Body of pancreas (tissue), 4 donors: ENCODE results near the gene PDCD2. TPM values are rescaled to one million over a fixed set of nuclear protein-coding genes. Genes with fewer than 3 reads are reported as not detected.

Experiments used
- ATAC-seq: fragments of 150-250 bp; one replicate; pipeline ENCODE4 v1.9.1; 2016
- DNase-seq, 4 donors: peaks; one replicate each; pipeline ENCODE4 v3.0.0-alpha.2; 2019
- H3K27ac ChIP-seq, 4 donors: fragments of 200-600 bp; sonication (generic); 1 replicate in 3 of 4; 2 replicates in 1 of 4; pipeline versions ENCODE4 v1.5.1 to v1.6.1; 2016 to 2019; ENCODE audit warnings: mild to moderate bottlenecking in 1 of 4, mixed read lengths in 1 of 4, moderate library complexity in 1 of 4
- H3K27me3 ChIP-seq, 2 donors: fragments of 200-600 bp; sonication (generic); one replicate each; pipeline ENCODE4 v1.6.0; 2016; ENCODE audit warnings: mild to moderate bottlenecking in 1 of 2
- H3K36me3 ChIP-seq, 2 donors: fragments of 200-600 bp; sonication (generic); replicated peaks in 1 of 2; 2 replicates each; pipeline ENCODE4 v1.5.1; 2016; ENCODE audit warnings: low read depth in 2 of 2; ENCODE audit not compliant: insufficient read depth in 1 of 2
- H3K4me1 ChIP-seq: fragments of 200-600 bp; sonication (generic); one replicate; pipeline ENCODE4 v1.6.0; 2016
- H3K4me3 ChIP-seq, 2 donors: fragments of 200-600 bp; sonication (generic); 1 replicate in 1 of 2; 2 replicates in 1 of 2; pipeline ENCODE4 v1.5.1; 2016 to 2019
- H3K9me3 ChIP-seq, 3 donors: fragments of 200-600 bp; sonication (generic); 1 replicate in 2 of 3; 2 replicates in 1 of 3; pipeline ENCODE4 v1.5.1; 2016
- POLR2A ChIP-seq, 3 donors: fragments of 450-650 bp; IDR thresholded peaks; one replicate each; pipeline ENCODE4 v1.6.1; 2016; ENCODE audit warnings: antibody characterized with exemption in 3 of 3, mild to moderate bottlenecking in 2 of 3
- WGBS, 2 donors: methylation state at CpG; one replicate each; pipeline ENCODE4 v1.1.5; 2017; 5-methylcytosine and 5-hydroxymethylcytosine counted together
- intact Hi-C: fragments of 100-400 bp; cut with DNase I; formaldehyde crosslinking; loops from one replicate; pipeline ENCODE4 v1.15.1; 2023
- total RNA-seq, 2 donors: library from RNA; depleted of rRNA; stranded (reverse); fragments of >200 nt; gene quantifications; one replicate each; pipeline ENCODE4 v1.1.0, GENCODE V29; 2016
- TF ChIP-seq, protein P1 (sequence below), 7 experiments: fragments of 450-650 bp in 4 of 7; fragments of 200-600 bp in 3 of 7; sonication (generic) in 3 of 7; IDR thresholded peaks; one replicate each; pipeline ENCODE4 v1.5.1; 2016 to 2019; ENCODE audit warnings: antibody characterized with exemption in 7 of 7

The PDCD2 gene
- total RNA-seq, 2 donors from 2014 or later = 41.5 to 65.6 TPM

DNA sequence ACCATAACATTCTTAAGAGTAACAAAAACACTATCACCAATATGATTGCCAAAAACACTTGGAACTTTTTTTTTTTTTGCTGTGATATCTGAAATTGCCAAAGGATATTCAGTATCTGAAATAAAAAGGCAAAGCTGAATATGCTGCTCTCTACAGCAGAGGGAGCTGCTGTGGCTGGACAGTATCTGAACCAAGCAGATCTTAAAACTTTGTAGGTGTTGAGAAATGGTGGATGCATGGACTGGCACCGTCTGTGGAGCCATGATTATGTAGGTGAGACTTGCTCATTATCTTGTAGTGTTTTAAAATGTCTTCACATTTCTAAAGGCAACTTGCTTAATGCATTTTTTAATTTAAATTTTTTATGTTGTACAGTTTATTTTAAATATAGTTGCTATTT, 9.2 kb downstream of the PDCD2 start:
- no peak overlapping the region for H3K27ac ChIP-seq
- 83 to 91% methylated on average over 1 of the region's 1 CpG for WGBS, 2 donors
- intact Hi-C loops = no loop called here
- no peak for ATAC-seq
- no peak for DNase-seq
- no peaks in the 10 kb centered on the region for H3K4me1 ChIP-seq
- H3K36me3 ChIP-seq = peaks cover 0 to 13% of the 10 kb centered on the region in 2 donors
- TF ChIP-seq POLR2A (IDR thresholded peaks at IDR 0.05) = no peak
- TF ChIP-seq, protein P1, sequence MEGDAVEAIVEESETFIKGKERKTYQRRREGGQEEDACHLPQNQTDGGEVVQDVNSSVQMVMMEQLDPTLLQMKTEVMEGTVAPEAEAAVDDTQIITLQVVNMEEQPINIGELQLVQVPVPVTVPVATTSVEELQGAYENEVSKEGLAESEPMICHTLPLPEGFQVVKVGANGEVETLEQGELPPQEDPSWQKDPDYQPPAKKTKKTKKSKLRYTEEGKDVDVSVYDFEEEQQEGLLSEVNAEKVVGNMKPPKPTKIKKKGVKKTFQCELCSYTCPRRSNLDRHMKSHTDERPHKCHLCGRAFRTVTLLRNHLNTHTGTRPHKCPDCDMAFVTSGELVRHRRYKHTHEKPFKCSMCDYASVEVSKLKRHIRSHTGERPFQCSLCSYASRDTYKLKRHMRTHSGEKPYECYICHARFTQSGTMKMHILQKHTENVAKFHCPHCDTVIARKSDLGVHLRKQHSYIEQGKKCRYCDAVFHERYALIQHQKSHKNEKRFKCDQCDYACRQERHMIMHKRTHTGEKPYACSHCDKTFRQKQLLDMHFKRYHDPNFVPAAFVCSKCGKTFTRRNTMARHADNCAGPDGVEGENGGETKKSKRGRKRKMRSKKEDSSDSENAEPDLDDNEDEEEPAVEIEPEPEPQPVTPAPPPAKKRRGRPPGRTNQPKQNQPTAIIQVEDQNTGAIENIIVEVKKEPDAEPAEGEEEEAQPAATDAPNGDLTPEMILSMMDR (IDR thresholded peaks at IDR 0.05) = peak in 1 of 7 experiments; percentile 20
- no peak overlapping the region for H3K4me3 ChIP-seq
- no peaks in the 10 kb centered on the region for H3K9me3 ChIP-seq
- no peaks in the 10 kb centered on the region for H3K27me3 ChIP-seq

DNA sequence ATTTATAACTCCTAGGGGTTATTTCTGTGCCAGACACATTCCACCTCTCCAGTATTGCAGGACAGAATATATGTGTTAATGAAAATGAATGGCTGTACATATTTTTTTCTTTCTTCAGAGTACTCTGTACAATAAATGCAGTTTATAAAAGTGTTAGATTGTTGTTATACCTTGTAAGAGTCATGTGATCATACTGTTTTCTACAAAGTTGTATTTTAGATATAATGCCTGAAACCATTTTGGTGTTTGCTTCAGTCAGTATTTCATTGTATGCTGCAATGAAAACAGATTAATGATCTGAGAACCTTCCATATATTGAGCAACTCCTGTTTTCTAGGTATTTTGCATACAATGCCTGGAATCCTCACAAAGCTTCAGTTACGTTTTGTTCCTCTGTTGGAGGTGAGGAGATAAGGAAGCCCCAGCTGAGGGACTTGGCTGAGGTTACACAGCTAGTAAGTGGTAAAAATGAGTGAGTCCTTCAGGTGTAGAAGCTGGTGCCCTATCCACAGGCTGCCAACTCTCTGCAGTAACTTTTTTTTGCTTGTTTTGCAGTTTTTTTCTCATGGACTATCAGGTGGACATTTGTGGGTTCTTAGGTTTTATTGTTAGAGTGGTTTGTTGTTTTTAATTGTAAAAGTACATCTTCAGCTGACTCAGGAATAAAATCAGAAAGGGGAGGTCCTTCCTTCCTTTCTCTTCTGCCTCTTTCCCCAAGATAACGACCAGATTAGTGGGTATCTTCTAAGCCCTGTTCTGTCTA, 11.6 kb downstream of the PDCD2 start:
- DNase-seq = no peak
- H3K9me3 ChIP-seq = no peaks in the 10 kb centered on the region
- no peak overlapping the region for H3K27ac ChIP-seq
- WGBS, 2 donors = 63 to 69% methylated on average over 2 of the region's 2 CpGs
- H3K36me3 ChIP-seq = peaks cover 3 to 24% of the 10 kb centered on the region in 2 donors
- H3K4me1 ChIP-seq = no peaks in the 10 kb centered on the region
- intact Hi-C loops = no loop called here
- no peak overlapping the region for H3K4me3 ChIP-seq
- no peaks in the 10 kb centered on the region for H3K27me3 ChIP-seq
- TF ChIP-seq, protein P1 (IDR thresholded peaks at IDR 0.05) = no peak
- TF ChIP-seq POLR2A (IDR thresholded peaks at IDR 0.05) = no peak
- no peak for ATAC-seq

DNA sequence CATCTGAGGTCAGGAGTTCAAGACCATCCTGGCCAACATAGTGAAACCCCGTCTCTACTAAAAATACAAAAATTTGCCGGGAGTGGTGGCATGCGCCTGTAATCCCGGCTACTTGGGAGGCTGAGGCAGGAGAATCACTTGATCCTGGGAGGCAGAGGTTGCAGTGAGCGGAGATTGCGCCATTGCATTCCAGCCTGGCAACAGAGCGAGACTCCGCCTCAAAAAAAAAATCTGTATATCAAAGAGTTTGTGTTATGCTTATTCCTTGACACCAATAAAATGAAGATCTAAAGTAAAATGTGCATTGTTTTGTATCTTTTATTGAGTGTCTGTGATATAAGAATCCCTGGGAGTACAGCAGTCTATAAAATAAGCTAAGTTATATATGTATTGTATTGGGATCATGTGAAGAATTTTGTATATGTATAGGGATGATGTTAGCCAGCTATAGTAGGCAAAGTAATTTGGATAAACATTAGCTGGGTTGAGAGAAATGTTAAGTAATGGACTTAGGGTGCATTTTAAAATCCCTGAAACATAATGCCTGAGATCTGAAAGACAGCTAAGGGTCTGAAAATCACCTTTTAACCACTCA, 19.4 kb downstream of the PDCD2 start:
- Histone ChIP-seq H3K9me3 (no peaks in the 10 kb centered on the region), H3K4me1 (no peaks in the 10 kb centered on the region), H3K4me3 (no peak overlapping the region), H3K36me3 (peaks cover 4 to 34% of the 10 kb centered on the region in 2 donors), H3K27ac (no peak overlapping the region), H3K27me3 (no peaks in the 10 kb centered on the region)
- no peak for TF ChIP-seq POLR2A (IDR thresholded peaks at IDR 0.05)
- TF ChIP-seq, protein P1 (IDR thresholded peaks at IDR 0.05) = no peak
- no peak for ATAC-seq
- intact Hi-C loops = no loop called here
- DNase-seq = no peak
- 91 to 97% methylated on average over 8 of the region's 8 CpGs for WGBS, 2 donors

DNA sequence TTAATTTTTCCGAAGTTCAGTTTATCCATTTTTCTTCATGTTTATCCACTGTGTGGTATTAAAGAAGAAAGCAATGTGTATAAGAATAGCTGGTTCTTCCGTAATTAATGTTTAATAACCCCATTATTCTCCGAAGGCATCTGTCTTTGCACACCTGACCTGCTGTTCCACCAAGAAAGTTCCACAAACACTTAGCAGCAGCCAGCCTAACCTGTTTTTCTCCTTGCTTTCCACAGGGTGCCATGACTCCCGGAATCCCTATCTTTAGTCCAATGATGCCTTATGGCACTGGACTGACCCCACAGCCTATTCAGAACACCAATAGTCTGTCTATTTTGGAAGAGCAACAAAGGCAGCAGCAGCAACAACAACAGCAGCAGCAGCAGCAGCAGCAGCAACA, 22.9 kb downstream of the PDCD2 start:
- TF ChIP-seq, protein P1 (IDR thresholded peaks at IDR 0.05) = no peak
- TF ChIP-seq POLR2A (IDR thresholded peaks at IDR 0.05) = no peak
- Histone ChIP-seq H3K27ac (no peak overlapping the region), H3K9me3 (no peaks in the 10 kb centered on the region), H3K4me1 (peaks cover 5% of the 10 kb centered on the region), H3K36me3 (peaks cover 0 to 18% of the 10 kb centered on the region in 2 donors), H3K4me3 (no peak overlapping the region), H3K27me3 (no peaks in the 10 kb centered on the region)
- no peak for DNase-seq
- 68 to 83% methylated on average over 4 of the region's 4 CpGs for WGBS, 2 donors
- intact Hi-C loops = no loop called here
- ATAC-seq = no peak
